ENCODE results near the gene DNM2.
A peak's percentile ranks its signal among the peaks of the same experiment; 100 is the strongest.

DNA sequence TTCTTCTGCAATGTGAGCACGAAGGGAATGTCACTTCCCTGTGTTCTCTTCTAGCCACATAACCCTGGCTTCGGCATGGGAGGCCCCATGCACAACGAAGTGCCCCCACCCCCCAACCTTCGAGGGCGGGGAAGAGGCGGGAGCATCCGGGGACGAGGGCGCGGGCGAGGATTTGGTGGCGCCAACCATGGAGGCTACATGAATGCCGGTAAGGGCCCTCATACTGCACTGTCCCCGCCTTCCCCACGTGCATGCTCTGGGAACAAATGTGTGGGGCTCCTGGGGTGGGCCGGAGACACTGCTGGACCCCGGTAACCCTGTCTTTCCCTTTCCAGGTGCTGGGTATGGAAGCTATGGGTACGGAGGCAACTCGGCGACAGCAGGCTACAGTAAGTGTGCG, 34.3 kb upstream of the DNM2 start:
- 0 out of 2 replicates have a peak, but pooled peaks have one; percentile 9 for TF ChIP-seq POLR2AphosphoS5 (IDR thresholded peaks at IDR 0.05; ENCODE audit: low read length)
- TF ChIP-seq, protein P1, sequence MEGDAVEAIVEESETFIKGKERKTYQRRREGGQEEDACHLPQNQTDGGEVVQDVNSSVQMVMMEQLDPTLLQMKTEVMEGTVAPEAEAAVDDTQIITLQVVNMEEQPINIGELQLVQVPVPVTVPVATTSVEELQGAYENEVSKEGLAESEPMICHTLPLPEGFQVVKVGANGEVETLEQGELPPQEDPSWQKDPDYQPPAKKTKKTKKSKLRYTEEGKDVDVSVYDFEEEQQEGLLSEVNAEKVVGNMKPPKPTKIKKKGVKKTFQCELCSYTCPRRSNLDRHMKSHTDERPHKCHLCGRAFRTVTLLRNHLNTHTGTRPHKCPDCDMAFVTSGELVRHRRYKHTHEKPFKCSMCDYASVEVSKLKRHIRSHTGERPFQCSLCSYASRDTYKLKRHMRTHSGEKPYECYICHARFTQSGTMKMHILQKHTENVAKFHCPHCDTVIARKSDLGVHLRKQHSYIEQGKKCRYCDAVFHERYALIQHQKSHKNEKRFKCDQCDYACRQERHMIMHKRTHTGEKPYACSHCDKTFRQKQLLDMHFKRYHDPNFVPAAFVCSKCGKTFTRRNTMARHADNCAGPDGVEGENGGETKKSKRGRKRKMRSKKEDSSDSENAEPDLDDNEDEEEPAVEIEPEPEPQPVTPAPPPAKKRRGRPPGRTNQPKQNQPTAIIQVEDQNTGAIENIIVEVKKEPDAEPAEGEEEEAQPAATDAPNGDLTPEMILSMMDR (IDR thresholded peaks at IDR 0.05 in 2 of 3, conservative IDR thresholded peaks at IDR 0.05 in 1 of 3; ENCODE audit: control insufficient read depth in 2 of 3, extremely low read depth in 1 of 3, insufficient read depth in 1 of 3, low read depth in 3 of 3, low read length in 3 of 3) = no peak
- TF ChIP-seq JUND (IDR thresholded peaks at IDR 0.05; ENCODE audit: low read depth, low read length) = no peak
- no peak for TF ChIP-seq ZNF24 (IDR thresholded peaks at IDR 0.05)
- TF ChIP-seq ASH2L (IDR thresholded peaks at IDR 0.05; ENCODE audit: borderline replicate concordance, low read depth) = no peak
- no peak for TF ChIP-seq TAF1 (IDR thresholded peaks at IDR 0.05; ENCODE audit: borderline replicate concordance, low read depth, low read length)
- TF ChIP-seq SP1 (IDR thresholded peaks at IDR 0.05; ENCODE audit: low read depth, low read length) = no peak
- no peak for TF ChIP-seq CBX3 (IDR thresholded peaks at IDR 0.05; ENCODE audit: borderline replicate concordance, low read depth)
- TF ChIP-seq NRF1 (conservative IDR thresholded peaks at IDR 0.05; ENCODE audit: low read depth, low read length) = no peak
- TF ChIP-seq NR2C2 (IDR thresholded peaks at IDR 0.05; ENCODE audit: borderline replicate concordance, control insufficient read depth, insufficient read length, low read depth) = no peak
- no peak for TF ChIP-seq IKZF2 (IDR thresholded peaks at IDR 0.05)
- TF ChIP-seq PML (IDR thresholded peaks at IDR 0.05; ENCODE audit: low read length) = no peak
- no peak for TF ChIP-seq KAT2A (conservative IDR thresholded peaks at IDR 0.05; ENCODE audit: control insufficient read depth, low read depth, low read length)
- no peak for TF ChIP-seq ZZZ3 (IDR thresholded peaks at IDR 0.05; ENCODE audit: control insufficient read depth, insufficient read length, low read depth)
